HCT116 (cell line): Measurements from ENCODE around the gene GLIPR2. TPM values are rescaled to one million over a fixed set of nuclear protein-coding genes. Genes with fewer than 3 reads are reported as not detected.

Source experiments
- ATAC-seq: fragments of 200-7000 bp; cut with Tn5 transposase; 2 replicates; pipeline ENCODE4 v1.9.1; 2020; ENCODE audit warnings: mild to moderate bottlenecking, moderate library complexity
- BruUV-seq: library from RNA; stranded (reverse); fragments of 400-500 nt; replicated peaks from 2 replicates; lab custom pipeline; 2021; lab: Mats Ljungman, UMichigan
- CTCF ChIA-PET: fragments of 300-600 bp; sonication (Branson Sonifier 250); formaldehyde crosslinking; loops from one replicate; lab custom pipeline; 2021; ENCODE audit warnings: antibody characterized with exemption; lab: Charles Lee
- POLR2A ChIA-PET: fragments of 300-600, 350-600 bp; sonication (Branson Sonifier 250); formaldehyde crosslinking; loops from one replicate; lab custom pipeline; 2021; ENCODE audit warnings: antibody characterized with exemption; lab: Charles Lee
- RAD21 ChIA-PET, 2 experiments: fragments of 300-600 bp; sonication (Branson Sonifier 250); formaldehyde crosslinking; loops; one replicate each; lab custom pipeline; 2023; ENCODE audit warnings: low total read pairs in 2 of 2; ENCODE audit not compliant: uncharacterized antibody in 2 of 2, unreplicated experiment in 2 of 2, low non-redundant PET in 1 of 2; lab: Charles Lee
- DNase-seq: peaks from one replicate; pipeline ENCODE4 v3.0.0-alpha.2; 2010; ENCODE audit warnings: low read depth, low spot score
- H2AFZ ChIP-seq: fragments of 200-600 bp; shearing (Covaris generic), sonication (generic); 2 replicates; pipeline ENCODE4 v1.6.1; 2017; ENCODE audit warnings: low read depth, mixed run types, mixed read lengths, antibody characterized with exemption, low read length; ENCODE audit not compliant: poor library complexity, severe bottlenecking
- H3K27ac ChIP-seq: 2 replicates; pipeline ENCODE4 v1.5.1; 2012; ENCODE audit warnings: low read depth, low read length
- H3K27me3 ChIP-seq: fragments of 200-600 bp; sonication (generic); 2 replicates; pipeline ENCODE4 v1.6.1; 2016; ENCODE audit warnings: mixed run types, low read length, mixed read lengths; ENCODE audit not compliant: insufficient read depth
- H3K36me3 ChIP-seq, 2 experiments: fragments of 200-500 bp in 1 of 2; fragments of 200-600 bp in 1 of 2; sonication (Bioruptor generic) in 1 of 2; sonication (generic) in 1 of 2; 2 replicates each; pipeline versions ENCODE4 v1.5.1 to v1.6.1; 2014 to 2016; ENCODE audit warnings: low read length in 2 of 2, inconsistent platforms in 1 of 2, mixed read lengths in 1 of 2, mixed run types in 1 of 2; ENCODE audit not compliant: insufficient read depth in 2 of 2, control insufficient read depth in 1 of 2
- H3K4me1 ChIP-seq, 2 experiments: fragments of 200-600 bp in 1 of 2; sonication (generic) in 1 of 2; 2 replicates each; pipeline versions ENCODE4 v1.5.1 to v1.6.1; 2012 to 2017; ENCODE audit warnings: low read length in 2 of 2, inconsistent platforms in 1 of 2, mild to moderate bottlenecking in 1 of 2, mixed read lengths in 1 of 2, mixed run types in 1 of 2, moderate library complexity in 1 of 2; ENCODE audit not compliant: insufficient read depth in 2 of 2, control insufficient read depth in 1 of 2
- H3K4me2 ChIP-seq: fragments of 200-600 bp; sonication (generic); 2 replicates; pipeline ENCODE4 v1.6.1; 2017; ENCODE audit warnings: mixed run types, low read length, mixed read lengths
- H3K4me3 ChIP-seq, 2 experiments: fragments of 200-600 bp in 1 of 2; sonication (generic) in 1 of 2; replicated peaks in 1 of 2; 2 replicates each; pipeline ENCODE4 v1.5.1; 2011 to 2016; ENCODE audit warnings: low read length in 2 of 2, control low read depth in 1 of 2, low read depth in 1 of 2, mild to moderate bottlenecking in 1 of 2, mixed read lengths in 1 of 2, mixed run types in 1 of 2
- H3K79me2 ChIP-seq: fragments of 200-600 bp; sonication (generic); 2 replicates; pipeline ENCODE4 v1.6.1; 2017; ENCODE audit warnings: mild to moderate bottlenecking, mixed run types, low read length, moderate library complexity, mixed read lengths; ENCODE audit not compliant: insufficient read depth
- H3K9ac ChIP-seq: fragments of 200-600 bp; sonication (generic); 2 replicates; pipeline ENCODE4 v1.6.1; 2016; ENCODE audit warnings: low read length, mixed read lengths
- H3K9me2 ChIP-seq: fragments of 200-600 bp; sonication (generic), shearing (Covaris generic); 2 replicates; pipeline ENCODE4 v1.6.1; 2017; ENCODE audit warnings: mixed run types, mild to moderate bottlenecking, moderate library complexity; ENCODE audit not compliant: insufficient read depth
- H3K9me3 ChIP-seq, 2 experiments: fragments of 200-500 bp in 1 of 2; fragments of 200-600 bp in 1 of 2; sonication (Bioruptor generic) in 1 of 2; sonication (generic) in 1 of 2; 2 replicates each; pipeline ENCODE4 v1.6.1; 2014 to 2017; ENCODE audit warnings: low read length in 2 of 2, mixed read lengths in 2 of 2, inconsistent platforms in 1 of 2, low read depth in 1 of 2, mild to moderate bottlenecking in 1 of 2, mixed run types in 1 of 2, moderate library complexity in 1 of 2; ENCODE audit not compliant: control insufficient read depth in 1 of 2, insufficient read depth in 1 of 2
- H4K20me1 ChIP-seq: fragments of 200-600 bp; sonication (generic), shearing (Covaris generic); 2 replicates; pipeline ENCODE4 v1.6.1; 2017; ENCODE audit warnings: mixed run types, mild to moderate bottlenecking, moderate library complexity; ENCODE audit not compliant: insufficient read depth
- ATF3 ChIP-seq: IDR thresholded peaks from 2 replicates; pipeline ENCODE4 v1.6.1; 2012
- JUND ChIP-seq: IDR thresholded peaks from 2 replicates; pipeline ENCODE4 v1.6.1; 2012
- SRF ChIP-seq: IDR thresholded peaks from 2 replicates; pipeline ENCODE4 v1.6.1; 2012; ENCODE audit warnings: low read depth
- YY1 ChIP-seq: IDR thresholded peaks from 2 replicates; pipeline ENCODE4 v1.6.1; 2011; ENCODE audit warnings: low read length, low read depth, moderate library complexity, mild to moderate bottlenecking; ENCODE audit not compliant: insufficient replicate concordance; ENCODE audit errors: extremely low read depth
- intact Hi-C: fragments of 100-400 bp; cut with micrococcal nuclease; formaldehyde crosslinking; loops from 2 replicates; pipeline ENCODE4 v1.10.0; 2022
- total RNA-seq: library from RNA; stranded (reverse); gene quantifications from one replicate; pipeline ENCODE4 v1.2.1, GENCODE V29; 2021; ENCODE audit not compliant: unreplicated experiment

Gene GLIPR2
- total RNA-seq, 1 experiment from 2014 or later: 14.5 TPM

DNA sequence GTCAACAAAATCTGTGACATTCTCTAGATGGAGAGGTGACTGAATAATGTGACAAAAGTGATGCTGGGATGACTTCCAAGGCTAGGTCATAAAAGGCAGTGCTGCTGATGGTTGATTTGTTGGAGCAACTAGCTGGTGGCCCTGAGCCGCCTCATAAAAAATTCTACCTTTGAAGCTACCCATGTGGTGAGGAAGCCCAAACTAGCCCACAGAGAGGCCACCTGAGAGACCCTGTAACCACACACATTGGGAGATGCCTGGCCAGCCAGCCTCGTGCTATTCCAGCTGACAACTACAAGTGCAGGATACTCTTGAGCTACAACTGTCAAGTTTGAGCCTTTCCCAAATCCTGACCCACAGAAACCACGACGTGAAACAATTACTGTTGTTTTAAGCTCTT is 76.9 kb downstream of the GLIPR2 start:
- POLR2A ChIA-PET: no interaction called here
- Histone ChIP-seq H3K79me2 (peaks cover 48% of the 10 kb centered on the region), H3K27ac (no peak overlapping the region), H3K9me3 (no peaks in the 10 kb centered on the region), H3K36me3 (peaks cover 32 to 36% of the 10 kb centered on the region in 2 experiments), H2AFZ (no peak overlapping the region), H3K9ac (no peak overlapping the region)
- DNase-seq: no peak
- BruUV-seq: no TSS peak
- RAD21 ChIA-PET: no interaction called here
- TF ChIP-seq JUND (no peak), SRF (no peak), ATF3 (no peak), YY1 (no peak)
- TF ChIP-seq, all 23 proteins: peak for 0
- CTCF ChIA-PET: interaction anchor here (1.1 kb wide), 1 partner anchor 23 kb away, joined by 3 read pairs; the partner anchor contains the start of gene CLTA
- intact Hi-C loops: no loop called here
- 0 out of 2 replicates have a peak, but pooled peaks cover 3% of the 10 kb centered on the region for H4K20me1 ChIP-seq
- no peaks in the 10 kb centered on the region for H3K9me2 ChIP-seq
- no peaks in the 10 kb centered on the region for H3K4me1 ChIP-seq
- H3K27me3 ChIP-seq: no peaks in the 10 kb centered on the region
- no peak for ATAC-seq
- no peak overlapping the region for H3K4me2 ChIP-seq
- H3K4me3 ChIP-seq: no peak overlapping the region

Other genes starting within 250 kb of the GLIPR2 start
- gene HRCT1, start 230.5 kb upstream of the GLIPR2 start, total RNA-seq: 0.32 TPM
- gene SPAAR, start 227.2 kb upstream of the GLIPR2 start, total RNA-seq: not detected
- not detected for gene OR2S2, start 178.6 kb upstream of the GLIPR2 start, total RNA-seq
- gene RECK, start 99.8 kb upstream of the GLIPR2 start, total RNA-seq: 3.8 TPM
- gene CCIN, start 32.7 kb downstream of the GLIPR2 start, total RNA-seq: 0.20 TPM
- 152 TPM for gene CLTA, start 54.2 kb downstream of the GLIPR2 start, total RNA-seq
- gene GNE, start 121.7 kb downstream of the GLIPR2 start, total RNA-seq: 8.4 TPM